ENCODE results near the gene VMP1.
"Not testable (repeated sequence)": the region's sequence is repeated elsewhere in the genome, so short reads cannot be mapped to it uniquely, and the experiment has no call there.

VMP1 gene

DNA sequence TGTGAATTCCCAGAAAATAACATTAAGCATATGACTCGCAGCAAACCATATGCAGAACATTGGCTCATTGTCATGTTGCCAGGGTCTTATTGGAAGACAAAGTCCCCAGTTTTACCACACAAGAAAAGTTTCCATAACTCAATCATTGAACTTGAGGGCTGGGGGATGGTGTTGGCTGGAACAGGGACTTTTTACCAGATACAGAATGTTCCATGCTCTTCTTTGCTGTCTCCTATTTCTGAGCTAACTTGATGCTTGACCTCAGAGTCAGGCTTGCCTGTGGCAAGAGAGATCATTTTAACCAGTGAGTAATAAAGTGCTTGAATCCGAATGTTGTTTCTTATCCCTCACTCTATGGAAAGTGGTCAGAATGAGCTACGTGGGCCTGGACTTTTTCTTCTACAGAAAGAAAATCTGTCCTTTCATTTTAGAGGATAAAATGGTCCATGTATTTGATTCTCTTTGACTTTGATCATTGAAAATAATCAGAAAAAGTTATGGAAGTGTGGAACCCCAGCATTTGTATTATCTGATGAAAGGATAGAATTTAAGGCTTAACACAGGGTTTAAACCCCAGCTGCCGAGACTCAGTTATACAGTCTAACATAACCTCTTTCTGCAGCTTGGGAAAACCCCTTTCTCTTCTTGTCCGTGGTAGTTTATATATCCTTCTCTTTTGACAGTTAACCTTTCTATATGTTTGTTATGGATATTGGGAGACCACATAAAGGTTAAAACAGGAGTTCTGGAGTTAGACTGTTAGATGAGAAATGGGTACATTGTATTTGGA lies 118.3 kb downstream of the VMP1 start:
- H3K4me3 ChIP-seq (ENCODE audit: low read depth, low read length): no peak overlapping the region
- in situ Hi-C loops (cut with HindIII; ENCODE audit: low sequenced_read_pairs): no loop called here
- TF ChIP-seq, protein P1, sequence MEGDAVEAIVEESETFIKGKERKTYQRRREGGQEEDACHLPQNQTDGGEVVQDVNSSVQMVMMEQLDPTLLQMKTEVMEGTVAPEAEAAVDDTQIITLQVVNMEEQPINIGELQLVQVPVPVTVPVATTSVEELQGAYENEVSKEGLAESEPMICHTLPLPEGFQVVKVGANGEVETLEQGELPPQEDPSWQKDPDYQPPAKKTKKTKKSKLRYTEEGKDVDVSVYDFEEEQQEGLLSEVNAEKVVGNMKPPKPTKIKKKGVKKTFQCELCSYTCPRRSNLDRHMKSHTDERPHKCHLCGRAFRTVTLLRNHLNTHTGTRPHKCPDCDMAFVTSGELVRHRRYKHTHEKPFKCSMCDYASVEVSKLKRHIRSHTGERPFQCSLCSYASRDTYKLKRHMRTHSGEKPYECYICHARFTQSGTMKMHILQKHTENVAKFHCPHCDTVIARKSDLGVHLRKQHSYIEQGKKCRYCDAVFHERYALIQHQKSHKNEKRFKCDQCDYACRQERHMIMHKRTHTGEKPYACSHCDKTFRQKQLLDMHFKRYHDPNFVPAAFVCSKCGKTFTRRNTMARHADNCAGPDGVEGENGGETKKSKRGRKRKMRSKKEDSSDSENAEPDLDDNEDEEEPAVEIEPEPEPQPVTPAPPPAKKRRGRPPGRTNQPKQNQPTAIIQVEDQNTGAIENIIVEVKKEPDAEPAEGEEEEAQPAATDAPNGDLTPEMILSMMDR (IDR thresholded peaks at IDR 0.05; ENCODE audit: low read depth, low read length): no peak
- DNase-seq (ENCODE audit: low read depth, low spot score): peak; percentile 96

DNA sequence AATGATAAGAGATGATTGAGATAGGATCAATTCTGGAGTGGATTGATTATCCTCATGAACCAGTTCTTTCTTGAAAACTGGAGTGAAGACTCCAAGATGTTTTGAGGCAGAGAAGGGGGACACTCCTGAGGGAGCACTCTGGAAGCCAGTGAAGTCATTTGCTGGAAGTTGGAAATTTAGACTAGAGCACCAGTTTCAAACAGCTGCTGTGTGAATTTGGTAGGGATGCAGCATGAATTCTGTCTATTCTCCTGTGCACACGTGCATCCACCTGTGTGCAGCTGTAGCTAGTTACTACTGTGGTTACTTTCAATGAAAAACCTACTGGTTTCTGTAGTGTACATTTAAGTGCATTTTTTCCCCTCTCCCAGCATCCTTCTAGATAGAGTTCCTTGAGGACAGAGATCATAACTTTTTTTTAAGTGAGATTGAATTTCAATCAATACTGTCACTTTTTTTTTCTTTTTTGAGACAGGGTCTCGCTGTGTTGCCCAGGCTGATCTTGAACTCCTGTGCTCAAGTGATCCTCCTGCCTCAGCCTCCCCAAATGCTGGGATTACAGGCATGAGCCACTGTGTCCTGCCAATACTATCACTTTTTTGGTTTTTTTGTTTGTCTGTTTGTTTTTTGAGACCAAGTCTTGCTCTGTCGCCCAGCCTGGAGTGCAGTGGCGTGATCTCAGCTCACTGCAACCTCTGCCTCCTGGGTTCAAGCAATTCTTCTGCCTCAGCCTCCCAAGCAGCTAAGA lies 119.4 kb downstream of the VMP1 start:
- in situ Hi-C loops (cut with HindIII; ENCODE audit: low sequenced_read_pairs): no loop called here
- TF ChIP-seq, protein P1 (IDR thresholded peaks at IDR 0.05; ENCODE audit: low read depth, low read length): no peak
- peak; percentile 16 for DNase-seq (ENCODE audit: low read depth, low spot score)
- no peak overlapping the region for H3K4me3 ChIP-seq (ENCODE audit: low read depth, low read length)

DNA sequence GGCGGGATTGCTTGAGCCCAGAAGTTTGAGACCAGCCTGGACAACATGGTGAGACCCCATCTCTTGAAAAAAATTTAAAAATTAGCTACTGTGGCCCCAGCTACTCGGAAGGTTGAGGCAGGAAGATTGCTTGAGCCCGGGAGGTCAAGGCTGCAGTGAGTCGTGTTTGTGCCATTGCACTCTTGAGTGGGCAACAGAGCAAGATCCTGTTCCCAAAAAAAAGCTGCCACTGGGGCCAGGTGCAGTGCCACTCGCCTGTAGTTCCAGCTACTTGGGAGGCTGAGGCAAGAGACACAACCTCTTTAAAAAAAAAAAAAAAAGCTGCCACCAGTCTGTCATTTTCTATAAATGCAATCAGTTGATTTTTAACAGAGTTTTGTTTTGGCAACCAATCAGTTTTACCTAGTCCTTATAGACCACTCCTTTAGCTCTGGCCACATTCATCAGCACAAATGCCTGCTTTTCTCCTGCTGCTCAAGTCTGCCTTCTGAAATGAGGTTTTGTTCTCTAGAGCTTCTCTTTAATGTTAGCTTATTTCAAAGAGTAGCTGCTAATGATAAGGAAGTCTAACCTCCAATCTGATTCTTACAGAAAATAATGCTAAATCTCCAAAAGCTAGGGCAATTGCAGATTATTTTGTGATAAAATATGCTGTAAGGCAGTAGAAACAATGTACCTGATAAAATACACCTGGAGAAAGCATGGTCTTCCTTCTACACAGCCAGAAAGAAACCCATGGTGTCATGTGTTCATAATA lies 120.4 kb downstream of the VMP1 start:
- TF ChIP-seq, protein P1 (IDR thresholded peaks at IDR 0.05; ENCODE audit: low read depth, low read length): no peak
- no peak overlapping the region for H3K4me3 ChIP-seq (ENCODE audit: low read depth, low read length)
- peak; percentile 22 for DNase-seq (ENCODE audit: low read depth, low spot score)
- in situ Hi-C loops (cut with HindIII; ENCODE audit: low sequenced_read_pairs): no loop called here

DNA sequence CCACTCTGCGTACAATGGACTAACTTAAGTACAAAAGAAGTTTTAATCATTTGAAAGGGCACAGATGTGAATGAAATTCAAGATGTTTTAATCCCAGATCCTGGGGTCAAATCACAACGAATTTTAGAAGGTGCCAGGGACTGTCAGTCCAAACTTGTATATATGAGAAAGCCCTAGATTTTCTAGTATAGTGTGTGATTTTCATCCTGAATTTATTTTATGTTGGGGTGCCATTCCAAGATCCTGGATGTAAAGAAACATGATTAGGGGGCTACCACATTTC lies 121.0 kb downstream of the VMP1 start:
- DNase-seq (ENCODE audit: low read depth, low spot score): no peak
- no peak overlapping the region for H3K4me3 ChIP-seq (ENCODE audit: low read depth, low read length)
- TF ChIP-seq, protein P1 (IDR thresholded peaks at IDR 0.05; ENCODE audit: low read depth, low read length): no peak
- in situ Hi-C loops (cut with HindIII; ENCODE audit: low sequenced_read_pairs): no loop called here

DNA sequence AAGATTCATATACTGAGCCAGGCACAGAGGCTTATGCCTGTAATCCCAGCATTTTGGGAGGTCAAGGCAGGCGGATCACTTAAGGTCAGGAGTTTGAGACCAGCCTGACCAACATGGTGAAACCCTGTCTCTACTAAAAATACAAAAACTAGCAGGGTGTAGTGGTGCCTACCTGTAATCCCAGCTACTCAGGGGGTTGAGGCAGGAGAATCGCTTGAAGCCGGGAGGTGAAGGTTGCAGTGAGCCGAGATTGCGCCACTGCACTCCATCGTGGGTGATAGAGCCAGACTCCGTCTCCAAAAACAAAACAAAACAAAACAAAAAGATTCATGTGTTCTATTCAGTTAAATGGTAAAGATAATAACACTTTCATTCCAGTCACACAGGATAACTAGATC lies 121.4 kb downstream of the VMP1 start:
- H3K4me3 ChIP-seq (ENCODE audit: low read depth, low read length); in situ Hi-C loops (cut with HindIII; ENCODE audit: low sequenced_read_pairs); DNase-seq (ENCODE audit: low read depth, low spot score): not testable (repeated sequence)

DNA sequence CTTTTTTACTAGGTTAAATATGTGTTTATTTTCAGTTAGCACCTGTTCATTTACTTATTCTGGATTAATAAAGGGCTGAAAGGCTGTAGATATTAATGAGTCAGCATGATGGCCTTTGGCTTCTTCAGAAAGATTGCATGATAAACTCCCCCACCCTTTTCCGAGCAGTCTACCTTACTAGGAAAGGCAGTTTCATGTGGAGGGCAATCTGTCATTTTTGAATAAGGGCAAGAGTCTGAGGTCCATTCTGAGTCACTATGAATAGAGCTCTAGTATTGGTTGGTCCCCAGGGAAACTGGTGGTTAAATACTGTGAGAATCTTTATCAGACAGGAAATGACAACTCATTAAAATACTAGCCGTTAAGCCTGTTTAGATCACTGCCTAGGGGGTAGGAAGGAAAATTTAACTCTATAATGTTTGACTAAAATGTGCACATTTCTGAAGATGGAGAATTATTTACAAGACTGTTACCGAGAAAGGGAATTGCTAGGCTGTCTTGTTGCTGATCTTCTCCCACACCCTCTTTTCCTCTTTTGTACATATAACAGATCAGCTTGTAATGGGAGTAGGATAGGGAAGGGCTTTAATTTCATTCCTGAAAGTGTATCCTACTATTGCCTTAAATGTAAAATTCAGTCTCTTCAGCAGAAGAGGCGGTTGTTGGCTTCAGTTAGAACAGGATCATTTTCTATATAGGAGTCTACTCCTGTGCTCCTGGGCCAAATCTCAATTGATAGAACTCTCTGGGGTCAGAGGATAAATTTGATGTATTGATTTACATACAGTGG lies 122.0 kb downstream of the VMP1 start:
- DNase-seq (ENCODE audit: low read depth, low spot score): peak; percentile 99
- in situ Hi-C loops (cut with HindIII; ENCODE audit: low sequenced_read_pairs): no loop called here
- no peak overlapping the region for H3K4me3 ChIP-seq (ENCODE audit: low read depth, low read length)
- TF ChIP-seq, protein P1 (IDR thresholded peaks at IDR 0.05; ENCODE audit: low read depth, low read length): no peak

Measured in astrocyte of the spinal cord (primary cell).